Fibroblast of peridontal ligament (primary cell): ENCODE data around the gene C16orf74.

Experiments
- DNase-seq: peaks from one replicate; pipeline ENCODE4 v3.0.0-alpha.2; 2010; ENCODE audit errors: extremely low read depth

The C16orf74 gene

DNA sequence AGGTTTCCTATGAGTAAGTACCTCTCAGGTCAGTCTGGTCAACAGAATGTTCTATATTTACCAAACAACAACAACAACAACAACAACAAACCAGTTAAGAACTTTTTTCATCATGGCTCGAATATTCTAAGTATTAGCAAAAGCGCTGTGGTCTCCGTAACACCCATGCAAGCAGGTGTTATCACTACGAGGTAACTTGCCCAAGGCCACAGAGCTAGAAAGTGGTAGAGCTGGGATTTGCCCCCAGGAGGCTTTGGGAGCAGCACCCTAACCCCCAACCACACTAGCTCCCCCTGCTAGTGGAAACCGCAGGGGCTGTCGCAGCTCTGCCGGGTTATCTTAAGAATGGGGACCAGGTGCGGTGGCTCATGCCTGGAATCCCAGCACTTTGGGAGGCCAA is 23.9 kb upstream of the C16orf74 start:
- no peak for DNase-seq

DNA sequence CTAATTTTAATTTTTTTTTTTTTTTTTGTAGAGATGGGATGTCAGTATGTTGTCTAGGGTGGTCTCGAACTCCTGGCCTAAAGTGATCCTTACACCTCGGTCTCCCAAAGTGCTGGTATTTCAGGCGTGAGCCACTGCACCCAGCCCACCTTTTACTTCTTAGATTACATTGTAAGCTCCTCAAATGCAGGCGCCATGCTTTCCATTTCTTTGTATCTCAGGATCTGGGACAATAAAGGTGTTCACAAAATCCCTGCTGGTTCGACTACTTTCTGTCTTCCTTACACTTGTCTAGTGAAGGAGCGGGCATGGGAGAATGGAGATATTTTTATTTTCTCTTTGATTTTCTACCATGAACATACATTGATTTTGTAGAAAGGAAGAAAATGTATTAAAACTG is 23.2 kb upstream of the C16orf74 start:
- no peak for DNase-seq

DNA sequence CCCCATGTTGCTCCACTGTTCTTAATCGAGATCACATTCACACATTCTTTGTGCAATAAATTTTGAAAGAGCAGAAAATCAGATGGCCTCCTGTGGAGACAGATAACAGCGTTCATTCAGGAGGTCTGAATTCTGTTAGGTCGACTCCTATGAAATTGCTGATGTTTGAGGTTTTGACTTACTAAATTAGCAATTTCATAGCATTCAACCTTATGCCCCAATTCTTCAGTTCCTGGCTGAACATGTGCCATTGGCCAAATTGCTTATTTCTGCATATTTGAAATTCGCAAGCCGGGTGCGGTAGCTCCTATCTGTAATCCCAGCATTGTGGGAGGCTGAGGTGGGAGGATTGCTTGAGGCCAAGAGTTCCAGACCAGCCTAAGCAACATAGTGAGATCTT is 22.1 kb upstream of the C16orf74 start:
- no peak for DNase-seq

DNA sequence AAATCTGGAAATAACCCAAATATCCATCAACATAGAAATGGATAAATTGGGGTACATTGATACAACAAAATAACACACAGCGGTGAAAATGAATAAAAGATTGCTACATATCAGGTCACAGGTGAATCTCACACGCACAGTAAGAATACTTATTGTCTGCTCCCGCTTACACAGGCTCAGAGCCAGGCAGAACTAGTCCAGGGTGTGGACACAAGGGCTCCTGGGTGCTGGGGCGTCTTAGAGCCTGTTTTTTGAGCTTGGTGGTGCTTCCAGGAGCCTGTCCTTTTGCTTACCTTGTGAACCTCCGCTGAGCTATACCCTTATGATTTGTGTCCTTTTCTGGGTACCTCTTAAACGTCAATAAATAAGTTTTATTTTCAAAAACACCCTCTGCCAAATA is 19.8 kb upstream of the C16orf74 start:
- DNase-seq, result no peak

DNA sequence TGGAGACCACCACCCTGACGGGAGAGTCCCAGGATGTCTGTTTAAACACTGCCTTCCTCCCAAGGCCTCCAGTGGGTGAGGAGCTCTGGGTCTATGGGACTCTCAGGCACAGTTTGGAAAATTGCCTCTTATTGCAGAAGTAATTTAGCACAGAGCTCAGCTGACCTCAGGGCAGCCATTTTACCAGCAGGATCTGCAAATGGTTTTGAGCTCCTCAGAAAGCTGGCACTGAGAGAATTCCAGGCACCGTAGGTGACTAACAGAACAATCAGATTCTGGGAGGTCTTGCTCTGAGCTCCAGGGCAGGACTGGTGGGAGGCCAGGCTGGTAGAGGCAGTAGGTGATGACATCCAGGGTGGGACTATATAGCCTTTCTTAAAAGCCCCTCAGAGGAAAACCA is 17.3 kb upstream of the C16orf74 start:
- no peak for DNase-seq

DNA sequence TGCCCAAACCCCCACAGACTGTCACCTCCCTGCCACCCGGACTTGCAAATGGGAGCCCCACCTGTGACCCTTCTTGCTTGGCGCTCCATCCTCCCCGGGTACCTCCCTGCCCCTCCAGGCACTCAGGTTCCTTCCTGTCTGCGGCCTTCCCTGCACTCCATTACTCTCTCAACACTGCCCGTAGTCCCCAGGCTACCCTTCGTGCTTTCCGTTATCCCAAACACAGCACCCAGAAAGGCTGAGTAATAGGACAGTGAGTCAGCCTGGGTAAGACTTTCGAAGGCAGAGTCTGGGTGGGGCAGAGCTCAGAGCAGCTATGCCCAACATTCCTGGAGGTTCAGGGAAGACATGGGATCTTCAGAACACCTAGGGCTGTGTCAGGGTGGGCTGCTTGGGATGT is 16.6 kb upstream of the C16orf74 start:
- peak; percentile 80 for DNase-seq

DNA sequence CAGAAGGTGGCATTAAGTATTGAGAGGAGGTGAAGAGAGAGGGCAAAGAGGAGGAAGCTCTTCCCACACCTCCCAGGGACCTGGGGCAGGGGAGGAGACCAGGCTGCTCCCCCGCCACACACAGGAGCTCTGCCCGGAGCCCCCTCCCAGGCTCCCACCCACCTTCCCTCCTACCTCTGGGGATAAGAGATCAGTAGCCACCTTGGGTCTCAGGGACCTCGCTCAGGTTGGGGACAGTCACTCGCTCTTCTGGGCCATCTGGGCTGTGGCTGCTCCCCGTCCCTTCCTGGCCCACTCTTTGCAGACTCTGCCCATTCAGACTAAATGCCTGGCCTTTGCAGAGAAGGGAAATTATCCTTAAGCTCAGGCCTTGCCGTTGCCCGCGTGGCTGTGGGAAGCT is 14.9 kb upstream of the C16orf74 start:
- no peak for DNase-seq

DNA sequence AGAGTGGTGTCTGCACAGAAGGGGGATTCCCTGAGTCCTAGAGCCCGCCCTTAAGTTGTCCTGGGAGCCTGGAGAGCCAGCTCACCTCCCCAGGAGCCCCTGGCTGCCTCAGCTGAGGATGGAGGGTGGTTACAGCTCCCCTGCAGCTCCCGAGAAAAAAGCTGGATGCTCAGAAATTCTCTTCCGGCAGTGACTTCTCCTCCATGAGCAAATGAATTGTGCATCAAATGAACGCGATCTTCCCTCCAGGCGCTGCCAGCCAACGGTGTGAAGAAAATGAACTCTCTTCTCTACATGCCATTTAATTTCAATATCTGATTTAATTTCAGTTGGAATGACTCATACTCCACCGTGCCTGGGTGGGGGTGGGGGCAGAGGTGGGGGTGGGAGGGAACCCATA is 14.3 kb upstream of the C16orf74 start:
- DNase-seq, result no peak

DNA sequence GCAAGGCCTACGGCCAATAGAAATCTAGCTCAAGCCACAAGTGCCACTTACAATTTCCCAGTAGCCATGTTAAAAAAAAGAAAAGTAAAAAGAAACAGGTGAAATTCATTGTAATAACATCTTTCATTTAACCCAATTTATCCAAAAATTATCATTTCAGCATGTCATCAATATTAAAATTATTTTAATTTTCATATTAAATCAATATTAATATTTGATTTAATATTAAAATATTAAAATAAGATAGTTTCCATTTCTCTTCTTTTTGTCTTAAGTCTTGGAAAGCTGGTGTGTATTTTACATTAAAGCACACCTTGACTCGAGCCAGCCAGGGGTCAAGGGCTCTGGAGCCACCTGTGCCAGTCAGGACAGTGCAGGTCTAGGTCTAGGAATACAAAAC is 12.7 kb upstream of the C16orf74 start:
- no peak for DNase-seq

DNA sequence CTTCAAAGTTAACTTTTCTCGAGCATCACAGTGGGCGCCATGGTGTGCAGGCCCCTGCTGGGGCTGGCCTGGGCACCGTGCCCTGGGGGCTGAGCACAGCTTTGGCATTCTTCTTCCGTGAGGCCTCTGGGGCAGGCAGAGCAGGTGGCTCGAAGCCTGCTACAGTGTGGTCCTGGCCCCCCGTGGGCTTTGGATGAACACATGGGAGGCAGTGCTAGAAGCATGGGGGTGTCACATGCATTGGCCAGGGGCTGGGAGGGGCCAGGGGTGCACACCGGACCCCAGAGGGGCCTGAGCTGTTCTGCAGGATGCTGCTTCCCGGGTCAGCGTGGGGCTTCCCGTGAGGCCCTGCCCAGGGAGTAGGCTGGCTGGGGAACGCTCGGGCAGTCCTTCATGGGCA is 12.1 kb upstream of the C16orf74 start:
- no peak for DNase-seq

DNA sequence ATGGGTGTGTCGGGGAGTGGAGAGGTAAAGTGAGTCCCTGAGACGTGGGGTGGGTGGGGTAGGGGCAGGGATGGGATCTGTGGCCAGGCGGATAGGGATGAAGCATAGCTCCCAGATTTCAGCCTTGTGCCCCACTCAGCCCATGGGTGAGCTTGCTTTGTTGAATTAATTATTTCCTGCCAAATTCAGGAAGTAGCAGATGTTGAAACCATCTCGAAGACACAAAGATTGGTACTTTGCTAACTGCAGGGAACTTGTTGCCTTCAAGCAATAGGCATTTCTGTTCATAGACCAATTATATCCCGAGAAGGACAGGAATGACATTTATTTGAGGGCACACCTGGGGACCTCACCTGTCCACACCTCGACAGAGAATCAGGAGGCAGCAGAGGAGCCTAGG is 11.0 kb upstream of the C16orf74 start:
- DNase-seq, result no peak

DNA sequence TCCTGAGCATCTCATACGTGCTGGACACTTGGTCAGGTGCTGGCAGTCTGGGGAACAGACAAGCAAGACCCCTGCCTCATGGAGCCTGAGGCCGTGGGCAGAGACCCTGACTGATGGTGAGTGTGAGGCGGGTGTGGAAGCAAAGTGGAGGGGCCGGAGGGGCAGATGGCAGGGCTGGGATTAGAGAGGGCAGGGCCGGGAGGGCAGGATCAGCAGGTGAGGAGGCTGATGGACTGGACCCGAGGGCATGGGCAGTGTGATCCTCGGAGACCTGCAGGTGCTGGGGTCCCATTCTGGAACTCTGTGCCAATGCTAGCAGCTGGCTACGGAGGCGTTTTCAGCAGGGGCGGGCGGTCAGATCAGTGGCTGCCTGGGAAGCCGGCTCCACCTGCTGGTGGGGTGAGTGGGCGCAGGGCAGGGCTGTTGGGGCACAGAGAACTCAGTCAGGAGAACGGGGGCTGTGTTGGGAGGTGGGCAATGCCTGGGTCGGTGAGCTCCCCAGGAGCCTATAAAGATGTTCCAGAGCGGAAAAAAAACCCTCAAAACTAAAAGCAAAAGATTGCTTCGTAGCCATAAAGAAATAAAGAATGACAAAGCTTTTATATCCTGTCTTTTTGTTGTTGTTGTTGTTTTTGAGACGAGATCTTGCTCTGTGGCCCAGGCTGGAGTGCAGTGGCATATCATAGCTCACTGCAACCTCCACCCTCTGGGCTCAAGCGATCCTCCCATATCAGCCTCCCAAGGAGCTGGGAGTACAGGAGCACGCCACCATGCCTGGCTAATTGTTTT is 8.9 kb upstream of the C16orf74 start:
- no peak for DNase-seq

DNA sequence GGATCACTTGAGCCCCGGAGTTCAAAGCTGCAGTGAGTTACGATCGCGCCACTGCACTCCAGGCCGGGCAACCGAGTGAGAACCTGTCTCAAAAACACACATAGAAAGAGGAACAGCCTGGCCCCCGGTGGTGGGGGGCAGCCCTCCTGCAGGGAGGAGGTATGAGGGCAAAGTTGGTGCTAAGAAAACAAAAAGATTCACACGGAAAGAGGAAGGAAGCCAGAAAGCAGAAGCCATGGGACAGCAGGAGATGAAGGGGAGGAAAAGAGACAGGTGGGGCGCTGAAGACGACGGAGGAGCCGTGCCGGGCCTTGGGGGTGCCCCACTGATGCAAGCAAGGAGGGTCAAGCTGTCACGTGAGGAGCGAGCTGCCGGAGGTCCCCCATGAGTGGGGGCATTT is 8.2 kb upstream of the C16orf74 start:
- DNase-seq, result no peak

DNA sequence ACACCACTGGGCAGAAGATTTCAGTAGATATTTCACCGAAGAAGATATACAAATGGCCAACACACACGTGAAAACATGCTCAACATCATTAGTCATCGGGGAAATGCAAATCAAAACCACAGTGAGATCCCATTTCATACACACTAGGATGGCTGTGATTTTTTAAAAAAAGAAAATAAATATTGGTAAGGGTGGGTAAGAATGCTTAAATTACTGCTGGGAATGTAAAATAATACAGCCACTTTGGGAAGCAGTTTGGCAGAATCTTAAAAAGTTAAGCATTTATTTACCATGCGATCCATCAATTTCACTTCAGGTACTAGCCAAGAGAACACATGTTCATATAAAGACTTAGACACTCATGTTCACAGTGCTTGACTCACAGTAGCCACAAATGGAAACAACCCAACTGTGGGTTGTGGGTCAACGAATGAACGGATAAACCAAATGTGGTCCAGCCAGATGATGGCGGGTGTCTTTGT is 6.5 kb upstream of the C16orf74 start:
- peak; percentile 95 for DNase-seq

DNA sequence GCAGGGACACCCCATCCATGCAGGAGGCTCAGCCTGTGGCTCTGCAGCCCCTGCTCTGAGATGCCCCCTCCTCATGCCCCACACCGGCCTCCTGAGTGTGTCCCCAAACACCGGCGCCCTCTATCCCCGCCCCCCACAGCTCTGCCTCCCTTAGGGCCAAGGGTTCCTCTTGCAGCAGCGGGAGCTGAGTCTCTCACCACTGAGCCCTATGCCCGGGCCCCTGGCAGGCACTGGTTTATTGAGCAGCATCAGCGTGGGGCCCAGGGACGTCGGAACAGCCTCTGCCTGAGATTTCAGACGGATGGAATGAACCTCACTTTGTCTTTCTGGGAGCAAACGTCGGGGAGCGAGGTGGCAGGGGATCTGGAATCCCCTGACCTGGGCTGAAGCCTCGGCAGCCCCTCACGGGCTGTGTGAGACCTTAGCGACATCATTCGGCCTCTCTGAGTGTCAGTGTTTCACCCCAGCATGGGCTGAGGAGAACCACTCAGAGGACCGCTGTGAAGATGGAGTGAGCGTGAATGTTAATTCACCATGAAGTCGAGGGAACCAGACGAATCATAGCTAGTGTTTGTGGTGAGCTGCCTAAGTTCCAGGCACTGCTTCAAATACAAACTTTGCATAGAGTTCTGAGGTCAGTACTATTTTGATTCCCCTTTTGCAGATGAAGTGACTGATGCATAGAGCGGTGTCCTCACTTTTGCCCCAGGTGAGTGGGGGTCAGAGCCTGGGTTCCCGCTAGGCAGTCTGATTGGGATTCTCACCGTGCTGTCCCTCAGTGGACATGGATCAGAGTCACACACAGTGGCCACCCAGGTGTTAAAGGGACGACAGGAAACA is 5.3 kb upstream of the C16orf74 start:
- peak; percentile 54 for DNase-seq

DNA sequence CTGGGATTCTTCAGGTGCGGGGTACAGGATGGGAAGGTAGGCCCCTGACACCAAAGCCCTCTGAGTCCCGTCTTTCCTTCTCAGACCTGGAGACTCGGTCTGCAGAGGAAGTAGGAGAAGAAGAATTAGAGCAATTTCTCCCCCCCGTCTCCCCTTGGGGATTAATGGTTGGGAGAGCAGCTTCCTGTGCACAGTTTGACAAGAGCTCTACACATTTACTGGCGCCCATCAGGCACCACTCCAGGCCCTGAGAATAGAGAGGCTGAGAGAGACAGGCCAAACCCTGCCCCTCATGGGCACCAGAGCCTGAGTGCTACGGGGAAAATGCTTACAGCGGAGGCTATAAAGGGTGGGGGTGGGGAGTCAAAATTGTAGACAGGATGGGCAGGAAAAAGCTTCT is 3.5 kb upstream of the C16orf74 start:
- no peak for DNase-seq

DNA sequence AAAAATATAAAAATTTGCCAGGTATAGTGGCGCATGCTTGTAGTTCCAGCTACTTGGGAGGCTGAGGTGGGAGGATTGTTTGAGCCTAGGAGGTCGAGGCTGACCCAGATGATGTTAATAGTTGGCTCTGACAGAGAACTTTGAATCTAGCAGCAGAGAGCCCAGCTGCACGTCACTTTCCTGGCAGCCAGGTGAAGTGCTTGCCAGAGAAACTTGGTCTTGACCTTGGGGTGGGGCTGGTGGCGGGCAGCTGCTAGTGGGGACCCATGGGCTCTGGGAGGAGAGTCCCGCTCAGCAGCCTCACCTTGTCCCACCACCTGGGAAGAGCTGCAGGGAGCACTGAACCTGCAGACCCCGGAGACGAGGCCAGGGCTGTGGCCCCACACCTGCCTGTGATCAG is 3.1 kb upstream of the C16orf74 start:
- no peak for DNase-seq

DNA sequence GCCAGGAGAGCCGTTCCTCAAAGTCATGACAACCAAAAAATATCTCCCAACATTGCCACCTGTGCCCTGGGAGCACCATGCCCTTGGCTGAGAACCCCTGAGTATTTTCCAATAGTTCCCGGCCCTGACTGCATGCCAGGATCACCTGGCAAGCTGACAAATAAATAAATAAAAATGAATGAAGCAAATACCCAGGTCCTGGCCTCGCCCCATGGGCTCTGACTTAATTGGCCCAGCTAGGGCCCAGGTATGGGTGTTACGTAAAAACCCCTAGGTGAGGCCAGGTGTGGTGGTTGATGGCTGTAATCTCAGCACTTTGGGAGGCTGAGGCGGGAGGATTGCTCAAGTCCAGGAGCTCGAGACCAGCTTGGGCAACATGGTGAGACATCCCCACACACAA is 2.7 kb upstream of the C16orf74 start:
- no peak for DNase-seq

DNA sequence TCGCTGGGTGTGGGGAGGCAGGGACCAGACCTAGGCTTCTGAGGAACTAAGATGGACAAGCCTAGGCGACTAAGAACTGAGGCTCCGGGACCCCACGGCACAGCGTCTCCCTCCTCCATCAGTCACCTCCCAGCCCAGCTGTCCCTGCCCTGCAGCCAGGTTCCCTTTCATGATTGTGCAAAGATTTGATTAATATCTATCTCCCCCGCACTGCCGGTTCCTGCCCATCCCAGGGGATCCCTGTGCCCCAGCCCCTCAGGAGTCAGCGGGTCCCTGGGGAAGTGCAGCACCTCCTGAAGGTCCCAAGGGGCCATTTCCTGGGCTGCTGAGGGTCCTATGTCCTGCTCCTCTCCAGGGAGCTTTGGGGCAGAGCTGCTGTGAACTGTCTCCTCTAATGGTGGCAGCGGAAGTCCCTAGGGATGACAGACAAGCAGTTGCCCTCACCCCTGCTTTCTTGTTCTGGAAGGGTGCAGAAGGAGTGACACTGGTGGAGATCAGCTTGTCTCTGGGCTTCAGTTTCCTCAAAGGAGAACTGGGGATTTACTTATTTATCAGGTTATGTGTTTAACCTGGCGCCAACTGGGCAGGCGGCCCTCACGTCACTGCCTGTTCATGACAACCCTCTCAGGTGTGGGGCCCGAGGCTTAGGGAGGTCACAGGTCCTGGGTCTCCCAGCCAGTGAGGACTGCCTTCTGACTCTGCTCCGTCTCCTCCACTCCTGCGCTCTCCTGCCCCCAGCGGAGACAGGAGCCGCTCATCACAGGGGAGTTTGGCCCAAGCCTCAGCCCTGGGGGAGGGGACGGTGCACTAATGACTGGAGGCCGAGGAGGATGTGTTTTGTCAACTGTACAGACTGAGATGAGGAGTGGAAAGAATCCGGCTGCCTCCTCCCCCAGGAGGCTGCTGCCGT is 1.9 kb upstream of the C16orf74 start:
- DNase-seq, result no peak

DNA sequence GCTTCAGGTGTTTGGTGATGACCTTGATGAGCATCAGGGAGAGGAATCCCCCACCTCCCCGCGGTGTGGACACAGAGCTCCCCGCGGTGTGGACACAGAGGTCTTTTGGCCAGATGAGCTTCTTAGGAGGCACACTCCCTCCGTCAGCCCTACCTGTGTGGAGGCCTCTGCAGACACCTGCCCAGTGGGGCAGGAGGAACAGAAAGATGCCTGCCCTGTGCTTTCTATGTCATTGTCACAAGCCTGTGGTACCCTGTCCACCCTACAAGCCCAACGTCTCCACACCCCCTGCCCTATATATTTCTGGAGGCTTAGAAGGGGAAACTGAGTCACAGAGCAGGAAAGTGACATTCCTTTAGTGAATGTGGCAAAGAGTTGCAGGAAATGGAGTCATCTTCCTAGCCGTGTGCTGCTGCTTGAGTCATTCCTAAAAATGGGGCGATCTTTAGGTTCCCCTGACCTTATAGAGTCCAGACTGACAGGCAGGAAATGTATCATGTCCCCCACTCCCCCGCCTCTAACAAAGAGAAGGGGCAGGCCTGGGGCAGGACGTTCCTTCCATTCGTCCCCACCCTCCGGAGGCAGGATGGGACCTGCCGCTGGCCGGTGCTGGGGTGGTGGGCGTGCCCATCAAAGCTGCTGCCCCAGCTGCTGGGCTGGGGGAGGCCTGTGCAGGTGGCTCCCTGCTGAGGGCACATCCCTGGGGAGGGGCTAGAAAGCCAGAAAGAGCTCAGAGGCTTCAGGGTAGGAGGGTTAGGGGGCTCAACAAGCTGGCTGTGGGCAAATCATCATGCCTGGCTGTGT is 1.0 kb upstream of the C16orf74 start:
- no peak for DNase-seq

DNA sequence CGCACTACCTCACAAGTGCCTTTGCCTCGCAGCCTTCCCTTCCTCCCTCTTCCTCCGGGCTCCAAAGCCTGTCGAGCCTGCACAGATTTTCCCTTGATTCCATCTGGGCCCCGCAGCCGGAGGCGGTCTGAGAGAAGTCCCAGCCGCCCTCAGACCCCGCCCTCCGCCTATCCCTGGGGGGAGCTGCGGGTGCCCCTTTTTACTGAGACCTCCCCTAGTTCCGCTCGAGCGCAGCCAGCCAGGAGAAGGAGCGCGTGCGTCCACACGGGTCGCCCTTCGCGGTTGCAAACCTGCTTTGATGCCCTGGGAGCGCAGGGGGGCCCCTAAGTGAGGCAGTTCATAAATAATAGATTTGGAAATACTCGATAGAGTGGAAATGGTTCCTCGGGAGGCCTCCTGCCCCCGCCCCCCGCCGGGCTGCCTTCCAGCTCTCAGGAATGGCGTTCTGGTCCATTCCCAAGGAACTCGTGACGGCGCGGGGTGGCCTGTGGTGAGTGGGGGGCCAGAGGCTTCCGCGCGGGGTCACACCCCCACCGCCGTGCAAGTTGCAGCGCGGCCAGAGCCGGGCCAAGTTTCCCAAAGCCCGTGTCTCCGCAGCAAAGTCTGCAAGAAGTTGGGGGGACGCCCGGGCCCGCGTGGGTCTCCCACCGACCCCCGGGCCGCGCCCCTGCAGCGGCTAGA is 610 bp downstream of the C16orf74 start:
- no peak for DNase-seq
